Astrocyte (in vitro differentiated cells and primary cell): ENCODE data around the gene TNNI3K.

Experiments
- CTCF ChIP-seq: IDR thresholded peaks from 2 replicates; pipeline ENCODE4 v1.5.1; 2011; ENCODE audit warnings: low read depth, mild to moderate bottlenecking, inconsistent platforms, low read length, moderate library complexity; ENCODE audit not compliant: insufficient read depth
- EZH2 ChIP-seq: IDR thresholded peaks from 2 replicates; pipeline ENCODE4 v1.6.1; 2012; ENCODE audit warnings: mild to moderate bottlenecking, low read length, inconsistent platforms; ENCODE audit not compliant: insufficient read depth

GRCh38 chr1:74508449-74508848 lies 273.3 kb downstream of the TNNI3K start:
- no peak for TF ChIP-seq CTCF
- no peak for TF ChIP-seq EZH2
